ENCODE data around the gene HOXC4. TPM values are rescaled to one million over a fixed set of nuclear protein-coding genes. Genes with fewer than 3 reads are reported as not detected.
A peak's percentile ranks its signal among the peaks of the same experiment; 100 is the strongest.

Gene HOXC4
- total RNA-seq, 4 donors from 2014 or later: 0.69 to 5.7 (median 2.7) TPM

DNA sequence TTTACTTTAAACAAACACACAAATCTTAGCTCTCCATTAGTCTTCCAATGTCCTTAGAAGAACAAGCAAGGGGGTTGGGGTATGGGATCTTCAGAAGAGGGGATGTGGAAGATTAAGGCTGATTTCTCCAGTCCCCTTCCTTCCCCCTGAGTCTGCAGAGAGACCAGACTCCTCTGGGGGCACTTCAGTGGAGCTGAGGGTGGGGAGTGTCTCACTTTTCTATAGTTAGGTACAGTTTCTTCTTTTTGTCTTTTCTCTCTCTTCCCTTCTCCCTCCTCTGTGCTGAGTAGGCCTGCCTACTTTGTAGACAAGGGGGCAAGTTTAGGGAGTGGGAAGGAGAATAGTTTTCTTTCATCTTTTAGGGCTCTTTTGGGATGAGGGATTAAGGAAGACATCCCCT is 2.5 kb downstream of the HOXC4 start:
- Histone ChIP-seq H3K4me1 (peaks cover 0 to 54% (median 6%) of the 10 kb centered on the region in 3 donors), H3K27me3 (peaks cover 4% of the 10 kb centered on the region), H3K4me3 (peak overlapping the region in 1 of 2 donors; percentile 78), H3K9me3 (no peaks in the 10 kb centered on the region), H3K27ac (peak overlapping the region in 1 of 4 donors; percentile 41), H3K36me3 (no peaks in the 10 kb centered on the region)
- ATAC-seq: no peak
- TF ChIP-seq, protein P1, sequence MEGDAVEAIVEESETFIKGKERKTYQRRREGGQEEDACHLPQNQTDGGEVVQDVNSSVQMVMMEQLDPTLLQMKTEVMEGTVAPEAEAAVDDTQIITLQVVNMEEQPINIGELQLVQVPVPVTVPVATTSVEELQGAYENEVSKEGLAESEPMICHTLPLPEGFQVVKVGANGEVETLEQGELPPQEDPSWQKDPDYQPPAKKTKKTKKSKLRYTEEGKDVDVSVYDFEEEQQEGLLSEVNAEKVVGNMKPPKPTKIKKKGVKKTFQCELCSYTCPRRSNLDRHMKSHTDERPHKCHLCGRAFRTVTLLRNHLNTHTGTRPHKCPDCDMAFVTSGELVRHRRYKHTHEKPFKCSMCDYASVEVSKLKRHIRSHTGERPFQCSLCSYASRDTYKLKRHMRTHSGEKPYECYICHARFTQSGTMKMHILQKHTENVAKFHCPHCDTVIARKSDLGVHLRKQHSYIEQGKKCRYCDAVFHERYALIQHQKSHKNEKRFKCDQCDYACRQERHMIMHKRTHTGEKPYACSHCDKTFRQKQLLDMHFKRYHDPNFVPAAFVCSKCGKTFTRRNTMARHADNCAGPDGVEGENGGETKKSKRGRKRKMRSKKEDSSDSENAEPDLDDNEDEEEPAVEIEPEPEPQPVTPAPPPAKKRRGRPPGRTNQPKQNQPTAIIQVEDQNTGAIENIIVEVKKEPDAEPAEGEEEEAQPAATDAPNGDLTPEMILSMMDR (IDR thresholded peaks at IDR 0.05): no peak
- TF ChIP-seq POLR2A (IDR thresholded peaks at IDR 0.05): no peak
- TF ChIP-seq EP300 (IDR thresholded peaks at IDR 0.05): no peak
- no peak for TF ChIP-seq POLR2AphosphoS5 (IDR thresholded peaks at IDR 0.05)

DNA sequence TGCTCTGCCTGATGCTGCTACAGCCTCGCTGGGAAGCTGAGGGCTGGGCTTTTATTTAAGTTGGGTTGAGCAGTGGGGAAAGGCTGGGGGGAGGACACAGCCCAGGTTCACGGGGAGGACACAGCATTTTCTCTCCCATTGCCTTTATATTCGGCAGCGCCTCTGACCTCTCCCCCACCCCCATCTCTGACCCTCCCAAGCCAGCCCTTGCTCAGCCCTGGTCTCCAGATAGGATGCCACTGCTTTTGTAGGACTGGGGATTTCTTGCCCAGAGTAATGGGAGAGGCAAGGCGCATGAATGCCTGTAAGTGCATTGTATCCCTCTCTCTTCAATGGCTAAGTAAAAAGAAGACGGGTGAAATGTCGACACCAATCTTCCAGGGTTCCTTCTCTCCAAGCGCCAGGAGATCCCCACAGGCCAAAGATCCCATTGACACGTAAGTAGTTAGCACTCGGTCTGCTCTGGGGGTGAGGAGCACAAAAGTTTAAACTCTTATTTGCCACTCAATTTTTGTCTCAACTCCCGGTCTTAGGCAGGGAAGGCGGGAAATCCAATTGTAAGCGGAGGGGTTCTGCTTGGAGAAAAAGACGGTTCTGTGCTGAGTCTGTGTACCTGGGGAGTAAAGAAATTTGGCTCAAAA is 4.6 kb downstream of the HOXC4 start:
- peaks cover 8% of the 10 kb centered on the region for H3K27me3 ChIP-seq
- H3K4me3 ChIP-seq: no peak overlapping the region
- TF ChIP-seq POLR2A (IDR thresholded peaks at IDR 0.05) (no peak), EP300 (IDR thresholded peaks at IDR 0.05) (no peak), POLR2AphosphoS5 (IDR thresholded peaks at IDR 0.05) (no peak)
- TF ChIP-seq, protein P1 (IDR thresholded peaks at IDR 0.05): no peak
- ATAC-seq: no peak
- H3K36me3 ChIP-seq: no peaks in the 10 kb centered on the region
- peak overlapping the region in 1 of 4 donors; percentile 2 for H3K27ac ChIP-seq
- H3K9me3 ChIP-seq: no peaks in the 10 kb centered on the region
- H3K4me1 ChIP-seq: peaks cover 0 to 35% (median 0%) of the 10 kb centered on the region in 3 donors
- WGBS, 2 donors (ENCODE audit: low coverage in 1 of 2): 67 to 69% methylated on average over 7 to 9 of the region's 14 CpGs

GRCh38 chr12:54059668-54060067 is 6.0 kb downstream of the HOXC4 start:
- Histone ChIP-seq H3K36me3 (no peaks in the 10 kb centered on the region), H3K27me3 (peaks cover 8% of the 10 kb centered on the region), H3K4me3 (no peak overlapping the region), H3K27ac (peak overlapping the region in 2 of 4 donors; percentile 7 to 35), H3K4me1 (peaks cover 0 to 28% (median 0%) of the 10 kb centered on the region in 3 donors), H3K9me3 (no peaks in the 10 kb centered on the region)
- ATAC-seq: no peak
- TF ChIP-seq, protein P1 (IDR thresholded peaks at IDR 0.05): no peak
- TF ChIP-seq POLR2A (IDR thresholded peaks at IDR 0.05) (no peak), POLR2AphosphoS5 (IDR thresholded peaks at IDR 0.05) (no peak), EP300 (IDR thresholded peaks at IDR 0.05) (no peak)
- WGBS, 2 donors (ENCODE audit: low coverage in 1 of 2): 59 to 60% methylated on average over 1 to 4 of the region's 7 CpGs

GRCh38 chr12:54060174-54060974 is 6.7 kb downstream of the HOXC4 start:
- Histone ChIP-seq H3K36me3 (no peaks in the 10 kb centered on the region), H3K27me3 (peaks cover 8% of the 10 kb centered on the region), H3K27ac (peak overlapping the region in 2 of 4 donors; percentile 7 to 35), H3K4me3 (no peak overlapping the region), H3K9me3 (no peaks in the 10 kb centered on the region), H3K4me1 (peaks cover 0 to 21% (median 0%) of the 10 kb centered on the region in 3 donors)
- no peak for ATAC-seq
- WGBS, 2 donors (ENCODE audit: low coverage in 1 of 2): 70 to 86% methylated on average over 7 to 20 of the region's 38 CpGs
- no peak for TF ChIP-seq POLR2A (IDR thresholded peaks at IDR 0.05)
- TF ChIP-seq POLR2AphosphoS5 (IDR thresholded peaks at IDR 0.05): no peak
- TF ChIP-seq EP300 (IDR thresholded peaks at IDR 0.05): no peak
- TF ChIP-seq, protein P1 (IDR thresholded peaks at IDR 0.05): no peak
